Skeletal muscle cell (primary cell): ENCODE measurements around the gene RNF167.

Experiments used
- DNase-seq: peaks from one replicate; pipeline ENCODE4 v3.0.0-alpha.2; 2010; ENCODE audit warnings: low read depth
- H3K4me3 ChIP-seq: 2 replicates; pipeline ENCODE4 v1.5.1; 2011; ENCODE audit warnings: low read depth, mild to moderate bottlenecking, control low read depth, low read length, moderate library complexity

RNF167 gene

DNA sequence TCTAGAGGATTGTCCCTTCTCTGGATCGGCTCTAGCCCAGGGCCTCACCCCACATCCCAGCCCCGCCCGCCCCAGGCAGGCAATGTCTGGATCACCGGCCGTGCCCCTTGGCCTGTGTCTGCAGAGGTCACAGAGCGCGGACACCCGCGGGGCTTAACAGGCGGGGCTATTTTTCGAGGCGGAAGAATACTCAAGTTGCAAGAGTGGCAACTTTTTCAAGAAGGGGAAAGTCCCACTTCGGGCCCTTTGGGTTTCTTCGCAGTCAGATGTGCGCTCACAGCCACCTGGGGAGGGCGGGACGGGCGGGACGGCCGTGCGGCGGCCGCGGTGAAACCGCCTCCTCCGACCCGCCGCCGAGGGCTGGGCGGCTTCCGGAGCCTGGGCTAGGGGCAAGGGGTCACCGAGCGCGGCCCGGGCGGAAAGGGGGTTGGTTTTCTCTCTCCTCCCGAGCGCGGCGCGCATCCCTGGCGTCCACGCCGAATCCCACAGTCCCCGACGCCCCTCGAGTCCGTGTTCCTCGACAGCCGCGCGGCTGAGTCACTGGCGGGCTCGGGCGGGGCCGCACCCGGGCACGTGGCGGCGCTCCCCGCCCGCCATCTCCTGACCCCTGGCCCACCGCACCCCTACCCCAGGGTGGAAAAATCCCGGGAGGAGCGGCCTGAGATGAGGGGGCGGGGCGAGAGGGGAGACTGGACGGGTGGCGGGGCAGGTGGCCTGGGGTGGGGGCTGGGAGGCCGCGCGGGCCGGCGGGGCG, 9.4 kb downstream of the RNF167 start:
- H3K4me3 ChIP-seq: peak overlapping the region; percentile 97
- DNase-seq: no peak

DNA sequence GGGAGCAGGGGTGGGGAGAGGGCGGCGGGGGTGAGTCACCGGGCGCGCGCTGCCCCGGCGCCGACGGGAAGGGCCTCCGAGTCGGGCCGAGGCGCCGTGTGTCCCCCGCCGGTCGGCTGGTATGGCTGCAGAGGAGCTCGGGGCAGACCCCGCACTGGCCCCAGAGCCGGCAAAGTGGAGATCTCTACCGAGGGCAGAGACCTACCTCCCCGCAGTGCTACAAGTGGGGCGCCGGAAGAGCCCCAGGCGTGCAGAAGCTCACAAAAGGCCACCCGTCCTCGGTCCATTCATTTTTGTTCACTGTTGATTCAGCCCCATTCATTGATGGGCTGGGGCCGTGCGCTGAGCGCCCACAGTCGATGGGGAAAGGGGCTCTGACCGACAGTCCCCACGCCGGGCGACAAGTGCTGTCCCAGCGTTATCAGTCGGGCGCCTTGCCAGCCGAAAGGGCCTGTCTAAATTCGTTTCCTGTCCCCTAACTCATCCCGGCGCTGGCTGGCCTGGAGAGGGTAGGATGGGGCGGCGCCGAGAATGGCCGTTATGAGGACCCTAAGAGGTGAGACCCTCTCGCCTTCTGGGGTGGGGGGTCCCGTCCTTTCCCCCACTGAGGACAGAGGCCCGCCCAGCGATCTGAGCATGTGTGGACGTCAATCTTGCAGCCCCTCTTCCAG, 10.1 kb downstream of the RNF167 start:
- H3K4me3 ChIP-seq: peak overlapping the region; percentile 37
- no peak for DNase-seq

DNA sequence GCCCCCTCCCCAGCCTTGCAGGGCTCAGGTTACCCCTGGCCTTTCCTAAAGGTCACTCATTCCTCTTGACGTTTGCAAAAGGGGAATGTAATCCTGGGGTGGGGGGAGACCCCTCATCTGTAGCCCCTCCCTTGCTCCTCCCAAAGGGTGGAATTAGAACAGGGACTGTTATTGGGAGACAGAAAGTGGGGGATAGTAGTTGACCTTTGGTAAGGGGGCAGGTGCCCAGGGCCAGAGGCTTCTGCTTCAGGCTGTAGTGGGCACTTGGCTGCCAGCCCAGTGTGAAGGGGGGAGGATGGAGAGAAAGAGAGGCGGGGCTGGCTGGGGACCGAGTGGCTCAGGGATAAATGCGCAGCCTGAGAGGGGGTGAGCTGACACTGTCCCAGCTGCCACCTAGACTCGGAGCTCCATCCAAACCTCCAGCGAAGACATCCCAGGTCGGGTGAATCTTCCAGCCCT, 10.7 kb downstream of the RNF167 start, which contains the start of gene ENO3:
Gene ENO3 (plus strand): TSS at position 374 of the 459 bp plus-strand sequence. CDS start 711 bp downstream, outside the sequence.
- H3K4me3 ChIP-seq: peak within 1 kb of the TSS; percentile 37
- DNase-seq: no peak

DNA sequence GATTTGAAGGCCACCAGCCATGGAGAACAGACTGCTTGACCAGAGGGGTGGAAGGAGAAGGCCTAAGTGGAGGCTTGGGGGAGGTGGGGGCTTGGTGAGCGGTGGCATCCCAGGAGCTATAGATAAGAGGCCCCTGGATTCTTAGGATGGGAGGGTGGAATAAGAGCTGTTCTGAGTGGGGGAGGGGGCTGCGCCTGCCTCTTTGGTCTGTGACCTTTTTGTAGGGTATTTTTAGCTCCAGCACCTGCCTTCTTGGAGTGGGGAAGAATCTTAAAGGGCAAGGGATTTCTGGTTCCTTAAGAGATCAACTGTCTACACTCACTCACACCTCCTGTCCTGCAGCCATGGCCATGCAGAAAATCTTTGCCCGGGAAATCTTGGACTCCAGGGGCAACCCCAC, 11.4 kb downstream of the RNF167 start:
- H3K4me3 ChIP-seq: peak overlapping the region; percentile 27
- no peak for DNase-seq

DNA sequence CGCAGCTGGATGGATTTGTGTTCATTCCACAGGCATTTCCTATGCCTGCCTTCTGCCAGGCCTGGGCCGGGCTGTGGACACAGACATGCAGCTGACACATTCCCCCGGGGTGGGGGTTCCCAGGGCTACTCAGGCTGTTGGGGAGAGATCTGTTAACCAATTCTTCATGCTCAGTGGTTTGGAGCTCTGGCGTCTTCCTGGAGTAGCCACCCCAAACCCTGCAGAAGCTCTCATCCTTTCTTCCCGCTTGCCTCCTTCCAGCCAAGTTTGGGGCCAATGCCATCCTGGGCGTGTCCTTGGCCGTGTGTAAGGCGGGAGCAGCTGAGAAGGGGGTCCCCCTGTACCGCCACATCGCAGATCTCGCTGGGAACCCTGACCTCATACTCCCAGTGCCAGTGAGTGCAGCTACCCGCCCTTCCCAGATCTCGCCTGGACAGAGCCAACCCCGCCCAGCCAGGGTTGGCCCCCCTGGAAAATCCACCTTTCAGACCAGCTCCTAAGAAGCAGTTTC, 13.4 kb downstream of the RNF167 start:
- DNase-seq: no peak
- H3K4me3 ChIP-seq: peak overlapping the region; percentile 17

DNA sequence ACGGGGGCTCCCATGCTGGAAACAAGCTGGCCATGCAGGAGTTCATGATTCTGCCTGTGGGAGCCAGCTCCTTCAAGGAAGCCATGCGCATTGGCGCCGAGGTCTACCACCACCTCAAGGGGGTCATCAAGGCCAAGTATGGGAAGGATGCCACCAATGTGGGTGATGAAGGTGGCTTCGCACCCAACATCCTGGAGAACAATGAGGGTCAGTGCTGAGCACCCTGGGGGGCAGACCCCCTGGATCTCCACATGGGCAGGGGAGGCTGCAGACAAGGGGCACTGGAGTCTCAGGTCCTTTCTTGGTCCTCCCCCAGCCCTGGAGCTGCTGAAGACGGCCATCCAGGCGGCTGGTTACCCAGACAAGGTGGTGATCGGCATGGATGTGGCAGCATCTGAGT, 15.0 kb downstream of the RNF167 start:
- H3K4me3 ChIP-seq: no peak overlapping the region
- DNase-seq: no peak

DNA sequence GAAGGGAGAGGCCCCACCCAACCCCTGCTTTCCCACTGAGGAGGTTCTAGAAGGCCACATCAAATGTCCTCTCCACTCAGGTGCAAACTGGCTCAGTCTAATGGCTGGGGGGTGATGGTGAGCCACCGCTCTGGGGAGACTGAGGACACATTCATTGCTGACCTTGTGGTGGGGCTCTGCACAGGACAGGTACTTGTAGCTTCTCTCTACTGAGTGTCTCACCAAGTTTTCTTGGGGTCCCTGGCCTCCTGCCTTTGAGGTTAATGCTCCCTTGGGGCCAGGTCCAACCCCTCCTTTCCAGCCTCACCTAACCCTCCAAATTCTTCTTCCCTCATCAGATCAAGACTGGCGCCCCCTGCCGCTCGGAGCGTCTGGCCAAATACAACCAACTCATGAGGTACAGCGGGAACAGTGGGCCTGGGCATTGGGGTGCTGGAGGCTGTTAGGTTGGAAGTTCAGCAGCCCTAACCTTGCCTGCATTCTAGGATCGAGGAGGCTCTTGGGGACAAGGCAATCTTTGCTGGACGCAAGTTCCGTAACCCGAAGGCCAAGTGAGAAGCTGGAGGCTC, 16.5 kb downstream of the RNF167 start:
- DNase-seq: no peak
- no peak overlapping the region for H3K4me3 ChIP-seq

DNA sequence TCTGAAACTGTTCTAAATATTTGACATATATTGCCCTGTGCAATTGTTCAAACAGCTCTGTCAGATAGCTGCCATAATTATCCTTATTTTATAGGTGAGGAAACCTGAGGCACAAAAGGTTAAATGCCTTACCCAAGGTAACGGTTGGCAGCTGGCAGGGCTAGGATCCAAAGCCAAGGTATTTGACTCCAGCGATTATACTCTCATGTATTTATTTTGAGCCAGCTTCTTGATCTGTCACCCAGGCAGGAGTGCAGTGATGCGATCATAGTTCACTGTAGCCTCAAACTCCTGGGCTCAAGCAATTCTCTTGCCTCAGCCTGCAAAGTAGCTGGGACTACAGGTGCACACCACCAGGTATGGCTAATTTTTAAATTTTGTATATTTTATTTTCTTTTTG, 18.0 kb downstream of the RNF167 start:
- H3K4me3 ChIP-seq: no peak overlapping the region
- DNase-seq: no peak

DNA sequence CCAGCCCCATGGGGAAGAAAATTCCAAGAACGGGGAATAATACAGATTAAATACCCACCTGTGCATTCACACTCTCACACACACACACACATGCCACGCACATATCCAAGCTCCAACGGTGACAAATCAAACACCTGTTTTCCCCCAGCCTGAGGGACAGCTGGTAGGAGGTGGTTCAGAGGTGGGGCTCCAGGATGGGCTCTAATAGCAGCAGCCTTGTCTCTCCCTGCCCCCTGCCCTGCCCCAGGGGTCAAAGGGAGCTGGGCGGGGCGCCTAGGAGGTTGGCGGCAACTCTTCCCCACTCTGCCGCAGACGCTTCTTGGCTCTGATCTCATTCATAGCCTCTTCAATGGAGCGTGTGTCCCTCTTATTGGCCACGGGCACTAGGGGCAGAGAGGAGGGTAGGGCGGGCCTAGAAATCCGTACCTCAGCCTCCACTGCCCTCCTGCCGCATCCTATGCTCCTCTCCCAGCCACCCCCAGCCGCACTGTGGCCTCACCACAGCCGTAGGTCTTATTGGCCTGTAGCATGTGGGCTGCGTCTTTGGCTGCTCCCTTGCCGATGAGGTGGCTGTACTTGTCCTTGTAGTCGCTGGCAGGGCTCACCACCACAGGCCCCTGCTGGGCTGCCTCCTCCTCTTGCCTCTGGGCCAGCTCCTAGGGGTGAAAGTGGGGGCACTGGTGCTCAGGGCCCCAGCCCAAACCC, 19.3 kb downstream of the RNF167 start:
- no peak for DNase-seq
- H3K4me3 ChIP-seq: no peak overlapping the region

DNA sequence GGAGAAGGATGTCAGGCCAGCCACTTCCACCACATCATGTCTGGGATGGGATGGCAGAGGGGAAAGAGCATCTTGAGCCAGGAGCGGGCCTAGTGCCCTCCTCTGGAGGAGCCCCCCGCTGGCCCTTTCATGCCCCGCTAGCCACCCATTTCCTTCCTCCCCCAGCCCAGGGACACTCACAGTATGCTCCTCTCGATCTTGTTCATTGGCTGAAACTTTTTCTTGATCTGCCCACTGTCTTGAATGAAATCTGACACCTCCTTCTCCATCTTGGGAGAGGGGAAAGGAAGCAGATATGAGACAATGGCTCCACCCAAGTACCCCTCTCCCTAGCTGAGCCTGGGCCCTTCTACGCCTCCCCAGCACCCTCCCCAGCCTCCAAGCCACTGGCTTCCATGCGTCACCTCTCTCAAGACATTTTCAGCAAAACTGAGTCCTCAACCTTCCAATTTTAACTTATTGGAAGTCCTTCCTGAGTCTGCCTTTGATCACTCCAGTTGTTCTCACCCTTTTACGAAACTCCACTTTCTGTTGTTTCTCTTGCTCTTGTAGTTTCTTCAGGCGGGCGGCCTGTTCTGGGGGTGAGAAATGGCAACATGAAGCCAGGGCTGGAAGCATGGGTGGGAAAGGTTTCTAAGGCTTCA, 20.3 kb downstream of the RNF167 start:
- no peak for DNase-seq
- H3K4me3 ChIP-seq: no peak overlapping the region

DNA sequence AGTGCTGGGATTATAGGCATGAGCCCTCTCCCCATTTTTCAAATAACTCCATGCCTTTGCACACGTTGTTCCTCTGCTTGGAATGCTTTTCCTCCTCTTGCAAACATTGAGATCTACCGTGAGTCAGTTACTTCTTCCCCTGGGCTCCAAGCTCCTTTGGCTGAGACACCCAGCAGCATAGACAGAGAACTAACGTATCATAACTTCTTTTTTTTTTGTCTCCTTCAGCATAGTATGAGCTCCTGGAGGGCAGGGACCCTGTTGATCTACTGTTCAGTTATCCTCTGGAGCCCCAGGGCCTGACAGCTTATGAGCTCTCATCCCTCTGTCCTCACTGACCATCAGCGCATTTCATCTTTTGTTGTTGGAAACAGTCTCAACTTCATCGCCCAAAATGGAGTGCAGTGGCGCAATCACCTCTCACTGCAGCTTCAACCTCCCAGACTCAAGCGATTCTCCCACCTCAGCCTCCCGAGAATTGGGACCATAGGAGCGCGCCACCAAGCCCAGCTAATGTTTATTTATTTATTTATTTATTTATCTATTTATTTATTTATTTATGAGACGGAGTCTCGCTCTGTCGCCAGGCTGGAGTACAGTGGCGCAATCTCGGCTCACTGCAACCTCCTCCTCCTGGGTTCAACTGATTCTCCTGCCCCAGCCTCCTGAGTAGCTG, 25.4 kb downstream of the RNF167 start:
- DNase-seq: no peak
- H3K4me3 ChIP-seq: no peak overlapping the region

DNA sequence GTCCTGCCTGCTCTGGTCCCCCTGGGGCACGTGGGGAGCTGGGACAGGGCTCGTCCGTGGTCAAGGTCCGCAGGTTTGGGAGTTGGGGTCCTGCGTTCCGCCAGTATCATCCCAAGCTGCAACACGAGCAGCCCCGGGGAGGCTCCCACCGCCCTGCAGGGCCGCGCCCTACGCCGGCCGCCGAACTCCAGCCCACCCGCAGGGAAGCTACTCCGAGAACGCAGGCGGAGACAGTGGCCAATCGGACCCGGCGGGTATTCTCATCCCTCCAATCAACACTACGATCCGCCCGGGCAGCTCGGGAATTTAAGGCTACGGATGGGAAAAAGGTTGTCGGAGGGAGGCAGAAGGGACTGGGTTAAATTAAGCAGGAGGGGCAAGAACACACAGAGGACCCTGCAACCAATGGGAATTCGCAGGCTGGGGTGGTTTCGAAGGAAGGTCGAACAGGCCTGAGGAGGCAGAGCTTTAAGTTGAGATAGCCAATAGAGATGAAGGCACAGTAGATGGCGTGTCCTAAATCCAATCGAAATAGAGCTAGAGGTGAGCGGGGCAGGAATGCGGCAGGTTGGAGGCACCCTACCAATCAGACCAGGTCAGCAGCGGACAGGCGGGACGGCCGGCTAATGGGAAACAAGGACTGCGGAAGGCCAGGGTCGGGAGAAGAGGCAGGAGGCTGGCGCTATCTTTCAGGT, 26.9 kb downstream of the RNF167 start:
- peak; percentile 99 for DNase-seq
- peak overlapping the region; percentile 75 for H3K4me3 ChIP-seq

DNA sequence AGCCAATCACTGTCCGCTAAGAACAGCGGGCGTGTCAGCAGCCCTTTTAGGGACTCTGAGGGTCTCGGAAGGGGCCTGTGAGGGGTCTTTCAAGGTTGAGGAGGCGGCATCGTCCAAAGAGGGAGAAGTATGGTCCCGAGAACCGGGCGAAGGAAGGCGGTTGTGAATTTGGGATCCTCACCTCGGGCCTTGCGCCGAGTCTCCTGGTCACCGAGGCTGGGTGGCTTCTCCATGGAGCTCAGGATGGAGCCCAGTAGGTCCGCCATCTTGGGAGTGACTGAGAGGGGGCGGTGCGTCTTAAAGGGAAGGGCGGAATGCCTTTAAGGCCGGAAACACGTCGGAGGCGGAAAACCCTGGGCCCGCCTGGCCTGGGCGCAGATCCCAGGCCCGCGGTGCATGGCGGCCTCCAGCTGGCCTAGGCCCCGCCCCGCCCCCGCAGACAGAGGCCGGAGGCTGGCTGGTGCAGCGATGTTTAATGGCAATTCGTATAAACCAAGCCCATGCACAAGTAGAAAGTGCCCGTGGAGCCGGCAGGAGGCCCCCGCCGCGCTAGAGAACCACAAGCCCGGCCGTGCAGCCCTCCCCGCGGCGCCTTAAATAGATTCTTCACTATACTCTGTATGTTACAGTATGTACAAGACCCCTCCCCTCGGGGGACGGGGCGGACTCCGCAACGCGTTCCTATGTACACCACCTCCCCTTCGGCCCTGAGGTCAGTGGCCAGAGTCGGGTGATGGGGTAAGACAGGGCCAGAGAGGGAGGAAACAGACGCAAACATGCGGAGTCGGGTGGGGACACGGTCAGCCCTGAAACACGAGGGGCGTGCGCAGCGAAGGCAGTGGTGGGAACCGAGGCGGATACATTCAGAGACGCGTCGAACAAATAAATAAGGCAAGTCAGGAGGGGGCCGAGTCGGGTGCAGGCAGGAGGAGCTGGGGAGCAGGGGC, 27.7 kb downstream of the RNF167 start, which contains the start of gene SPAG7:
Gene SPAG7 (minus strand): TSS at position 279 of the 947 bp plus-strand sequence. CDS start 13 bp downstream, at position 266.
- peak within 1 kb of the TSS; percentile 75 for H3K4me3 ChIP-seq
- DNase-seq: peak; percentile 91

DNA sequence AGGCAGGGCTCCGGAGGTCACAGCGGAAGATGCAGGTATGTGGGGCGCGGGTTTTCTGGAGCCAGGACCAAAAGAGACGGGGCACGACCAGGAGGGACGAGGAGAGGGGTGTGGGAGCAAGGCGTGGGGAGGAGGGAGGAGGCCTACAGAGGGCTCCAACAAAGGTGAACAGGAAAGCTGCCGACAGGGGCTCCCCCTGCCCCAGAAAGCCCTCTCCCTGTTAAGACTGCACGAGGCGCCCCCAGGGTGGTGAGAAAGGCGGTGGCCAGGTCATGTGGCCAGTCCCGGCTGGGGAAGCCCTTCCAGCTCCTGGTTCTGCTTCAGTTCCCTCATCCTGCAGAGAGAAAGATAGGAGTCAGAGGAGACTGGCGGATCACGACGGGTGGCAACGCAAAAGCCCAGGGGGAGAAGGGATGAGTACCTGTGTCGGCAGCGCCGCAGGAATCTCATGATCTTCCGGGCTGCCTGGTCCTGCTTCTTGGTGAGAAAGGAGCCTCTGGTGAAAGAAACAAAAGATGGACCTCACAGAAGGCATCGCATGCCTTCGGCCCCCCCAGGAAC, 28.5 kb downstream of the RNF167 start:
- no peak for DNase-seq

DNA sequence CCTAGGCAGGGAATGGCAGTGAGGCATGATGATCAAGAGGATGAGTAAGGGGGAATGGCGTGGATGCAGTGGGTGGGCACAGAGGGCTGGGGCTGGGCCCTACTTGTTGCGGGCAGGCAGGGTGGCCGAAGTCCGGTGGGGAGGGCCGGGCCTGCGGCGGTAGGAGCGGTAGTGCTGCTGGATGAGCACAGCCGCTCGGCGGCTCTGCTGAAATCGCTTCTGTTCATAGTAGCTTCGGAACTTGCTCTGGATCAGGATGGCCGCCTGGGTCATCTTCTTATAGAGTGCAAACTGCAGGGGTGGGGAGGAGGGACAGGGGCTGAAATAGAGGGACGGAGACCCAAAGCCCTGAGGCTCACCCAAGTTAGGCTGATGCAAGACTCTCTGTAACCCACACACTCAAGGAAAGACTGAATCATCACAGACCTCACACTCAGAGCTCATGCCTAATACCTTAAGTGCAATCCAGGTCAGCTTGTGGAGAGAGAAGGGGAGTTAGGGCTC, 29.0 kb downstream of the RNF167 start:
- peak; percentile 79 for DNase-seq
- H3K4me3 ChIP-seq: peak overlapping the region; percentile 75

More for the DNA sequence above, 28.5 kb downstream of the RNF167 start:
- H3K4me3 ChIP-seq: peak overlapping the region; percentile 75

DNA sequence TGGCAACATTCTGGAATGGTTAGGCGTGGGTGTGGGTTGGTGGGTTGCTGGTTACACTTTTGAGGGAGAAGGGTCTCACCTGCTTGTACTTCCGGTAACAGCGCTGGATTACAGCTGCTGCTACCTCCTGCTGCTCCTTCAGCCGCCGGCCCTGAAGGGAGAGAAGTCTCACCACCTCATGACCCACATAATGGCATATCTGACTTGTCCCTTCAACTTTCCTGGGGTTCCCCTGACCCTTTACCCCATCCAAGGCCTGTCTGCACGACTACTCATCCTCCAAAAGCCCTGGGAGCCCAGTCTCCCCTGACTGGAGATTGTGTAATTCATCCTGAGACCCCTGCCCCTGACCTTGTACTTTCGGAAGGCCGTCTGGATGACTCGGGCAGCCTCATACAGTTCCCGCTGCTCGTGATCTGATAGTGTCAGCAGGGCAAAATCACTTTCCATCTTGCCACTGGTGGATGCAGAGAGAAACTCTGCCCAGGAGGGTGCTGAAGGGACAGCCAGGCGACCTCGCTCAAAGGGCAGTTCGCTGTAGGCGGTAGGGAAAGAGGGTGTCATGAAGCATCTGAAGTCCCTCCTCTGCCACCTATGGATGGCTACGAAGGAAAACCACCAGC, 29.6 kb downstream of the RNF167 start:
- no peak for DNase-seq
- H3K4me3 ChIP-seq: peak overlapping the region; percentile 75
